PC-3 (cell line): ENCODE measurements around the gene VIPAS39. TPM values are rescaled to one million over a fixed set of nuclear protein-coding genes. Genes with fewer than 3 reads are reported as not detected.

Experiments used
- ATAC-seq: fragments of 200-7000 bp; cut with Tn5 transposase; 2 replicates; pipeline ENCODE4 v1.9.1; 2020; ENCODE audit warnings: mild to moderate bottlenecking, moderate library complexity
- BruUV-seq: library from RNA; stranded (reverse); fragments of 400-500 nt; replicated peaks from 2 replicates; lab custom pipeline; 2021; lab: Mats Ljungman, UMichigan
- CTCF ChIA-PET: fragments of 300-600 bp; sonication (Branson Sonifier 250); formaldehyde crosslinking; loops from one replicate; lab custom pipeline; 2022; ENCODE audit warnings: antibody characterized with exemption; lab: Charles Lee
- POLR2A ChIA-PET: fragments of 300-600 bp; sonication (Branson Sonifier 250); formaldehyde crosslinking; loops from one replicate; lab custom pipeline; 2022; ENCODE audit warnings: antibody characterized with exemption; ENCODE audit not compliant: unreplicated experiment; lab: Charles Lee
- DNase-seq: peaks from one replicate; pipeline ENCODE4 v3.0.0-alpha.2; 2015
- H2AFZ ChIP-seq: fragments of 300-600 bp; sonication (generic); 2 replicates; pipeline ENCODE4 v1.6.0; 2016; ENCODE audit warnings: antibody characterized with exemption, low read length
- H3F3A ChIP-seq: fragments of 300-600 bp; sonication (generic); one replicate; pipeline ENCODE4 v1.6.0; 2017; ENCODE audit warnings: antibody characterized with exemption, low read length, control low read depth, mild to moderate bottlenecking; ENCODE audit not compliant: unreplicated experiment
- H3K27ac ChIP-seq: fragments of 300-600 bp; sonication (generic); 2 replicates; pipeline ENCODE4 v1.5.1; 2016; ENCODE audit warnings: mild to moderate bottlenecking, low read length
- H3K27me3 ChIP-seq: fragments of 300-600 bp; sonication (generic); 2 replicates; pipeline ENCODE4 v1.6.1; 2016; ENCODE audit warnings: low read length, mixed read lengths
- H3K36me3 ChIP-seq: fragments of 300-600 bp; sonication (generic); 2 replicates; pipeline ENCODE4 v1.6.1; 2016; ENCODE audit warnings: low read depth, mixed run types, low read length, mixed read lengths
- H3K4me1 ChIP-seq: fragments of 300-600 bp; sonication (generic); 2 replicates; pipeline ENCODE4 v1.5.1; 2016; ENCODE audit warnings: low read length; ENCODE audit not compliant: insufficient read depth
- H3K4me2 ChIP-seq: fragments of 300-600 bp; sonication (generic); 2 replicates; pipeline ENCODE4 v1.6.0; 2016; ENCODE audit warnings: low read length
- H3K4me3 ChIP-seq: fragments of 300-600 bp; sonication (generic); 2 replicates; pipeline ENCODE4 v1.5.1; 2016; ENCODE audit warnings: mild to moderate bottlenecking, low read length, mixed read lengths
- H3K79me2 ChIP-seq: fragments of 300-600 bp; sonication (generic); 2 replicates; pipeline ENCODE4 v1.6.1; 2017; ENCODE audit warnings: low read length, mixed read lengths
- H3K9ac ChIP-seq: fragments of 300-600 bp; sonication (generic); 2 replicates; pipeline ENCODE4 v1.6.0; 2016; ENCODE audit warnings: mild to moderate bottlenecking, low read length
- H3K9me2 ChIP-seq: fragments of 300-600 bp; sonication (generic); replicated peaks from 2 replicates; pipeline ENCODE4 v1.6.1; 2016; ENCODE audit warnings: mixed run types, low read length, mixed read lengths
- H3K9me3 ChIP-seq: fragments of 300-600 bp; sonication (generic); 2 replicates; pipeline ENCODE4 v1.6.1; 2016; ENCODE audit warnings: low read length, mixed read lengths
- H4K20me1 ChIP-seq: fragments of 300-600 bp; sonication (generic); 2 replicates; pipeline ENCODE4 v1.6.1; 2016; ENCODE audit warnings: low read length, mixed read lengths
- EZH2 ChIP-seq: fragments of 300-600 bp; sonication (generic); IDR thresholded peaks from one replicate; pipeline ENCODE4 v1.6.1; 2017; ENCODE audit warnings: antibody characterized with exemption, mild to moderate bottlenecking, low read length; ENCODE audit not compliant: unreplicated experiment
- EZH2phosphoT487 ChIP-seq: fragments of 300-600 bp; sonication (generic); IDR thresholded peaks from 2 replicates; pipeline ENCODE4 v1.6.1; 2018; ENCODE audit warnings: mild to moderate bottlenecking, antibody characterized with exemption, low read length, borderline replicate concordance
- intact Hi-C: fragments of 100-400 bp; cut with micrococcal nuclease; formaldehyde crosslinking; loops from 2 replicates; pipeline ENCODE4 v1.9.0; 2023
- total RNA-seq: library from RNA; depleted of rRNA; stranded (reverse); fragments of >200 nt; gene quantifications from 2 replicates; pipeline ENCODE4 v1.2.3, GENCODE V29; 2014
- TF ChIP-seq, protein P1 (sequence below): fragments of 300-600 bp; sonication (generic); conservative IDR thresholded peaks from 2 replicates; pipeline ENCODE4 v1.5.1; 2017; ENCODE audit warnings: antibody characterized with exemption, low read depth, mild to moderate bottlenecking, low read length

The VIPAS39 gene
- total RNA-seq, 1 experiment from 2014 or later = 20.2 TPM

DNA sequence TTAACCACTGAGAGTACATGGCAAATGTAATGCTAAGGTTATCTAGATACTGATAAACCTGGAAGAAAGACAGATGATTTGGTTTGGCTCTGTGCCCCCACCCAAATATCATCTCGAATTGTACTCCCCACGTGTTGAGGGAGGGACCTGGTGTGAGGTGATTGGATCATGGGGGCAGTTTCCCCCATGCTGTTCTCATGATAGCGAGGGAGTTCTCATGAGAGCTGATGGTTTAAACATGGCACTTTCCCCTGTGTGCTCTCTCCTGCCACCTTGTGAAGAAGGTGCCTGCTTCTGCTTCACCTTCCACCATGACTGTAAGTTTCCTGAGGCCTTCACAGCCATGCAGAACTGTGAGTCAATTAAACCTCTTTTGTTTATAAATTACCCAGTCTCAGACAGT is 48.3 kb downstream of the VIPAS39 start:
- peak; percentile 64 for ATAC-seq
- Histone ChIP-seq H2AFZ (no peak overlapping the region), H4K20me1 (no peaks in the 10 kb centered on the region), H3K4me3 (no peak overlapping the region), H3K9ac (no peak overlapping the region), H3K27me3 (no peaks in the 10 kb centered on the region), H3K4me2 (no peak overlapping the region), H3K27ac (no peak overlapping the region), H3K9me2 (no peaks in the 10 kb centered on the region), H3K4me1 (peaks cover 7% of the 10 kb centered on the region), H3F3A (no peaks in the 10 kb centered on the region), H3K9me3 (no peaks in the 10 kb centered on the region), H3K36me3 (no peaks in the 10 kb centered on the region), H3K79me2 (no peaks in the 10 kb centered on the region)
- POLR2A ChIA-PET = no interaction called here
- DNase-seq = peak; percentile 41
- BruUV-seq = no TSS peak
- TF ChIP-seq, protein P1, sequence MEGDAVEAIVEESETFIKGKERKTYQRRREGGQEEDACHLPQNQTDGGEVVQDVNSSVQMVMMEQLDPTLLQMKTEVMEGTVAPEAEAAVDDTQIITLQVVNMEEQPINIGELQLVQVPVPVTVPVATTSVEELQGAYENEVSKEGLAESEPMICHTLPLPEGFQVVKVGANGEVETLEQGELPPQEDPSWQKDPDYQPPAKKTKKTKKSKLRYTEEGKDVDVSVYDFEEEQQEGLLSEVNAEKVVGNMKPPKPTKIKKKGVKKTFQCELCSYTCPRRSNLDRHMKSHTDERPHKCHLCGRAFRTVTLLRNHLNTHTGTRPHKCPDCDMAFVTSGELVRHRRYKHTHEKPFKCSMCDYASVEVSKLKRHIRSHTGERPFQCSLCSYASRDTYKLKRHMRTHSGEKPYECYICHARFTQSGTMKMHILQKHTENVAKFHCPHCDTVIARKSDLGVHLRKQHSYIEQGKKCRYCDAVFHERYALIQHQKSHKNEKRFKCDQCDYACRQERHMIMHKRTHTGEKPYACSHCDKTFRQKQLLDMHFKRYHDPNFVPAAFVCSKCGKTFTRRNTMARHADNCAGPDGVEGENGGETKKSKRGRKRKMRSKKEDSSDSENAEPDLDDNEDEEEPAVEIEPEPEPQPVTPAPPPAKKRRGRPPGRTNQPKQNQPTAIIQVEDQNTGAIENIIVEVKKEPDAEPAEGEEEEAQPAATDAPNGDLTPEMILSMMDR = peak; percentile 54
- TF ChIP-seq EZH2phosphoT487 (no peak), EZH2 (no peak)
- intact Hi-C loops = no loop called here
- CTCF ChIA-PET = no interaction called here

- H3K79me2 ChIP-seq = no peaks in the 10 kb centered on the region
- H3K27me3 ChIP-seq = no peaks in the 10 kb centered on the region
- ChIA-PET POLR2A (no interaction called here), CTCF (interaction anchor here (0.7 kb wide), 1 partner anchor 26 kb away, joined by 3 read pairs; no protein-coding TSS in a partner anchor)
- no peak for DNase-seq
- H3K27ac ChIP-seq = no peak overlapping the region
- H3K4me2 ChIP-seq = no peak overlapping the region
- no peaks in the 10 kb centered on the region for H3K36me3 ChIP-seq
- TF ChIP-seq, protein P1 = no peak
- TF ChIP-seq EZH2 (no peak), EZH2phosphoT487 (no peak)
- no peak overlapping the region for H2AFZ ChIP-seq
- no peaks in the 10 kb centered on the region for H3F3A ChIP-seq
- H4K20me1 ChIP-seq = no peaks in the 10 kb centered on the region
- no peak overlapping the region for H3K9ac ChIP-seq
- H3K9me2 ChIP-seq = no peaks in the 10 kb centered on the region
- no peak overlapping the region for H3K4me3 ChIP-seq
- intact Hi-C loops = no loop called here
- no TSS peak for BruUV-seq
- peaks cover 7% of the 10 kb centered on the region for H3K4me1 ChIP-seq
- no peaks in the 10 kb centered on the region for H3K9me3 ChIP-seq
- no peak for ATAC-seq
Measured at GRCh38 chr14:77407158-77407557, 50.2 kb downstream of the VIPAS39 start.

GRCh38 chr14:77406718-77407117 is 50.7 kb downstream of the VIPAS39 start:
- TF ChIP-seq EZH2phosphoT487 = no peak
- no peak for TF ChIP-seq EZH2
- TF ChIP-seq, protein P1 = no peak
- Histone ChIP-seq H3K9me3 (no peaks in the 10 kb centered on the region), H3F3A (no peaks in the 10 kb centered on the region), H3K27ac (no peak overlapping the region), H3K36me3 (no peaks in the 10 kb centered on the region), H3K4me2 (no peak overlapping the region), H3K4me3 (no peak overlapping the region), H4K20me1 (no peaks in the 10 kb centered on the region), H3K79me2 (no peaks in the 10 kb centered on the region), H3K9ac (no peak overlapping the region), H3K9me2 (no peaks in the 10 kb centered on the region), H2AFZ (no peak overlapping the region), H3K4me1 (peaks cover 7% of the 10 kb centered on the region), H3K27me3 (no peaks in the 10 kb centered on the region)
- POLR2A ChIA-PET = no interaction called here
- no TSS peak for BruUV-seq
- intact Hi-C loops = no loop called here
- CTCF ChIA-PET = no interaction called here
- ATAC-seq = no peak
- DNase-seq = no peak
